Measurements from ENCODE around the gene FGF3. TPM values are rescaled to one million over a fixed set of nuclear protein-coding genes. Genes with fewer than 3 reads are reported as not detected.

Gene FGF3
- total RNA-seq, 1 donor from 2014 or later: not detected

DNA sequence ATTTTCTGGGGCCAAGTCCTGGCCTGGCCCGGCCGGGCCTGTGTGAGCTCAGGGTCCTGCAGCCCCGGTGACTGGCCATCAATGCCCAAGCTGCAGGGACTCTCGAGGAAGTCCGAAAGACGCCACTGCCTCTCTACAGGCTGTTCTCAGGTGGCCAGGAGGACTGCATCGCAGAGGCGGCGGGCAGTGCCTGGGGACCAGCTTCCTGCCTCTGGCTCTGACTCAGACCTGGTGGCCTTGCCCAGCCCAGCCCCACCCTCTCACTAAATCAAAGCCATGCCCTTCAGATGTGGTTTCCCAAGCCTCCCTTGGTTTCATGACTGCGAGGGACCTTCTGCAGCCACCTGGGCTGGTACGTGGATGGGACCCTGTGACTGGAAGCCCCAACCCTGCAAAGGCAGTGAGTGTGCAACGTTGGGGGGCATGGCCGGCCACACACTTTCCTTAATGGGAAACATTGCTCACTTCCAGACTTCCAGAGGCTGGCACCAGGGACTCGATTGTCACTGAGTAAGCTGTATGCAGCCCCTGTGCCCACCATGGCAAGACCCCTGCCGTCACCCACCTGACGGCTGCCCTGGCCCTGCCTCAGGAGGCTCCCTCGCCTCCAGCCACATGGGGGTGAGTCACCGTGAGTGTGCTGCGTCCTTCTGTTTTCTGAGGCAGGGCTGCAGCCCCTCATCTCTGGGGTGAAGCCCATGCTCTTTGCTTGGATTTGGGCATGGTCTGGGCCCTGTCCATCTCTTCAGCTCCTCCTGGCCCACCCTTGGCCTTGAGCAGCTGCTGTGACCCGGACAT lies 6.0 kb upstream of the FGF3 start:
- TF ChIP-seq, protein P1, sequence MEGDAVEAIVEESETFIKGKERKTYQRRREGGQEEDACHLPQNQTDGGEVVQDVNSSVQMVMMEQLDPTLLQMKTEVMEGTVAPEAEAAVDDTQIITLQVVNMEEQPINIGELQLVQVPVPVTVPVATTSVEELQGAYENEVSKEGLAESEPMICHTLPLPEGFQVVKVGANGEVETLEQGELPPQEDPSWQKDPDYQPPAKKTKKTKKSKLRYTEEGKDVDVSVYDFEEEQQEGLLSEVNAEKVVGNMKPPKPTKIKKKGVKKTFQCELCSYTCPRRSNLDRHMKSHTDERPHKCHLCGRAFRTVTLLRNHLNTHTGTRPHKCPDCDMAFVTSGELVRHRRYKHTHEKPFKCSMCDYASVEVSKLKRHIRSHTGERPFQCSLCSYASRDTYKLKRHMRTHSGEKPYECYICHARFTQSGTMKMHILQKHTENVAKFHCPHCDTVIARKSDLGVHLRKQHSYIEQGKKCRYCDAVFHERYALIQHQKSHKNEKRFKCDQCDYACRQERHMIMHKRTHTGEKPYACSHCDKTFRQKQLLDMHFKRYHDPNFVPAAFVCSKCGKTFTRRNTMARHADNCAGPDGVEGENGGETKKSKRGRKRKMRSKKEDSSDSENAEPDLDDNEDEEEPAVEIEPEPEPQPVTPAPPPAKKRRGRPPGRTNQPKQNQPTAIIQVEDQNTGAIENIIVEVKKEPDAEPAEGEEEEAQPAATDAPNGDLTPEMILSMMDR (IDR thresholded peaks at IDR 0.05; ENCODE audit: unreplicated experiment): no peak
- no peak overlapping the region for H3K4me3 Mint-ChIP-seq (ENCODE audit: unreplicated experiment)
- no peaks in the 10 kb centered on the region for H3K4me1 Mint-ChIP-seq (ENCODE audit: unreplicated experiment)
- DNase-seq (ENCODE audit: low spot score): no peak
- peaks cover 10% of the 10 kb centered on the region for H3K27me3 Mint-ChIP-seq (ENCODE audit: unreplicated experiment)
- H3K27ac Mint-ChIP-seq (ENCODE audit: unreplicated experiment): no peak overlapping the region
- no peaks in the 10 kb centered on the region for H3K9me3 Mint-ChIP-seq (ENCODE audit: unreplicated experiment)
- H3K36me3 Mint-ChIP-seq (ENCODE audit: low read depth, unreplicated experiment): no peaks in the 10 kb centered on the region

DNA sequence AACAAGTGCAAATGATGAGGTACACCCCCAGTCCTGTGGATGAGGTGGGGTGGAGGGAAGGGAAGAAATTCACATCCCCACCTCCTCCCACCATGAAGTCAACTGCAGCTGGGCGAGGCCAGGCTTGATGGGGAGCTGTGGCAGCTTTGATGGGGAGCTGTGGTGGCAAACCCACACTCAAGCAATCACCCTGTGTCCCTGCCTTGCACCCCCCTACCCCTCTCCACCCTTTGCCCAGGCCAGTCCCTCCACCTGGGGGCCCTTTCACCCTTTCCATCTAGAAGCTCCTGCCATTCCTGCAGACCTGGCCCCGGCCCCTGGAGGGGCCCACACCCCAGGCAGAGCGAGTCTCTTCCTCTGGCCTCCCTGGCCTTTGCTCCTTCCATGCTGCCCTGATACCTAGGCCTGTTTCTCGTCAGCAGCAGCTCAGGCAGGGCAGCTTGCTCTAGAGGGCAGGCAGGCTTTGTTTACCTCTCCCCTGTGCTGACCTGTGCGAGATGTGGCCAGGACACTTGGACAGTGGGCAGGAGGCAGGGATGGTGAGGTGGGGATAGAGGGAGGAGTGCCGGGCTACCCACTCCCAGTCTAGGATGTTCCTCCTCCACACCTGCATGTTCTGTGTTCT lies 4.5 kb upstream of the FGF3 start:
- H3K27me3 Mint-ChIP-seq (ENCODE audit: unreplicated experiment): peaks cover 13% of the 10 kb centered on the region
- H3K4me3 Mint-ChIP-seq (ENCODE audit: unreplicated experiment): no peak overlapping the region
- no peak for DNase-seq (ENCODE audit: low spot score)
- H3K4me1 Mint-ChIP-seq (ENCODE audit: unreplicated experiment): no peaks in the 10 kb centered on the region
- H3K9me3 Mint-ChIP-seq (ENCODE audit: unreplicated experiment): no peaks in the 10 kb centered on the region
- H3K36me3 Mint-ChIP-seq (ENCODE audit: low read depth, unreplicated experiment): no peaks in the 10 kb centered on the region
- TF ChIP-seq, protein P1 (IDR thresholded peaks at IDR 0.05; ENCODE audit: unreplicated experiment): no peak
- no peak overlapping the region for H3K27ac Mint-ChIP-seq (ENCODE audit: unreplicated experiment)

DNA sequence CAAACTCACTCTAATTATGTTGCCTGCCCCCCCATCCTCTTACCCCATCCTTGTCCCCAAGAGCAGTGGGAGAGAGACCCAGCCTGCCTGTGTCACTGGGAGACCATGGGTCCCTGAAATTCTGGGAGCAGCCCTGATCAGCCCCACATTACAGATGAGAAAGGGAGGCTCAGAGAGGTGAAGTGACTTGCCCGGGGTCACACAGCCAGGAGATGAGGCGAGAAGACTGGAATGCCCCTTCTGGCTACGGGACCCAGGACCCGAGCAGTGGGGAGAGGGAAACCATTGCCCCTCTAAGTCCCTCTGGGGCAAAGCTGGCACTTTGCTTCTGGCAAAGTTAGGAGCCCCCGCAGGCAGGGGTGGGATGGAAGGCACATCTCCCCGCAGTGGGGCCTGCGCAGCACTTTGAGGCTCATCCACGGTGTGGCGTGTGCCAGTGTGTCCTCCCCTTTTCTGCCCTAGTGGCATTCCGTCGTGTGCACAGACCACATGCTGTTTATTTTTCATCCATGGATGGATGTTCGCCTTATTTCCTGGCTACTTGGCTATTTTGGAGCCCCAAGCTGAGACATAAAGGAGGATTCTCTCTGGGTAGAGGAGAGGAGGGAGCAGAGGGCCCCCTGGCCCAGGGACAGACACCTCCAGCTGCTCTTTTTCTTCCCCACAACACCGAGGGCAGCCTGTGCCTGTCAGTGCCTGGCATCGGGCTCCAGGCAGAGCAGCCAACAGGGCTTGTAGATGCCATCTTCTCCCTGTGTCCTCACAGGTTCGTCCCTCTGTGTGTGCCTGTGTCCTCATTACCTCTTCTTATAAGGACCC lies 3.7 kb upstream of the FGF3 start:
- DNase-seq (ENCODE audit: low spot score): no peak
- Mint-ChIP-seq H3K9me3 (ENCODE audit: unreplicated experiment) (no peaks in the 10 kb centered on the region), H3K4me3 (ENCODE audit: unreplicated experiment) (no peak overlapping the region), H3K4me1 (ENCODE audit: unreplicated experiment) (no peaks in the 10 kb centered on the region), H3K27ac (ENCODE audit: unreplicated experiment) (no peak overlapping the region), H3K27me3 (ENCODE audit: unreplicated experiment) (peaks cover 13% of the 10 kb centered on the region), H3K36me3 (ENCODE audit: low read depth, unreplicated experiment) (no peaks in the 10 kb centered on the region)
- TF ChIP-seq, protein P1 (IDR thresholded peaks at IDR 0.05; ENCODE audit: unreplicated experiment): no peak

DNA sequence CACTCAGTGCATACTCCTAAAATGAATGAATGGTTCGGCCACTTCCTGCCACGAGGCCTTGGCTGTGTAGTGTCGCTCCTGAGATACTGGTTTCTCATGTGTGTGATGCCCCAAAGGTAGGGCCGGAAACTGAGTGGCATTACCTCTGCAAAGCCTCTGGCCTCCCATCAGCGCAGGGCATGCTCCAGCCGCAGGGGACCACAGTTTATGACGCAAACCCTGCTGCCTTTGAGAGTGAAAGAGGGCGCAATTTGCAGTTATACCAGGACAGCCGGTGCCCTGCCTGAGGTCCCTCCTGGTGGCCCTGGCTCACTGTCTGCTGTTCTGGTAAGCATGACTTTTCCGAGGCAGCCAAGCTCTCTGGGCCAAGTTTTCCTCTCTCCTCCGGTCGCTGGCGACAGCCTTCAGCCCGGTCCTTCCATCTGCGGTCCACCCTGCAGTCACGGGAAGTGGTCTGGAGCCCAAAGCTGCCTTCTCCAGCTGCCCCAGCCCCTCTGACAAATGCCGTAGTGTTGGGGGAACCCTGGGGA lies 2.4 kb upstream of the FGF3 start:
- Mint-ChIP-seq H3K27me3 (ENCODE audit: unreplicated experiment) (peaks cover 16% of the 10 kb centered on the region), H3K36me3 (ENCODE audit: low read depth, unreplicated experiment) (no peaks in the 10 kb centered on the region), H3K4me1 (ENCODE audit: unreplicated experiment) (no peaks in the 10 kb centered on the region), H3K9me3 (ENCODE audit: unreplicated experiment) (no peaks in the 10 kb centered on the region), H3K4me3 (ENCODE audit: unreplicated experiment) (no peak overlapping the region), H3K27ac (ENCODE audit: unreplicated experiment) (no peak overlapping the region)
- TF ChIP-seq, protein P1 (IDR thresholded peaks at IDR 0.05; ENCODE audit: unreplicated experiment): no peak
- DNase-seq (ENCODE audit: low spot score): no peak
